Liver (tissue), 9 donors: ENCODE measurements around the gene TMEM273. TPM values are rescaled to one million over a fixed set of nuclear protein-coding genes. Genes with fewer than 3 reads are reported as not detected.

Experiments used
- DNase-seq: peaks from one replicate; pipeline ENCODE4 v3.0.0-alpha.2; 2017; ENCODE audit warnings: low spot score
- H3K27ac ChIP-seq, 2 donors: one replicate each; pipeline ENCODE4 v1.7.0; 2013; ENCODE audit warnings: inconsistent platforms in 2 of 2, low read length in 2 of 2, control low read depth in 1 of 2, low read depth in 1 of 2, mild to moderate bottlenecking in 1 of 2
- H3K27me3 ChIP-seq, 4 donors: one replicate each; pipeline versions ENCODE4 v1.6.1 to v1.7.0; 2013; ENCODE audit warnings: low read length in 3 of 4, inconsistent platforms in 1 of 4, mild to moderate bottlenecking in 1 of 4, moderate library complexity in 1 of 4; ENCODE audit not compliant: control insufficient read depth in 4 of 4, insufficient read depth in 4 of 4
- H3K36me3 ChIP-seq, 4 donors: one replicate each; pipeline versions ENCODE4 v1.6.1 to v1.7.0; 2013; ENCODE audit warnings: low read length in 3 of 4, mild to moderate bottlenecking in 3 of 4, low read depth in 1 of 4, moderate library complexity in 1 of 4; ENCODE audit not compliant: control insufficient read depth in 4 of 4, insufficient read depth in 3 of 4
- H3K4me1 ChIP-seq, 4 donors: one replicate each; pipeline versions ENCODE4 v1.6.1 to v1.7.0; 2013; ENCODE audit warnings: low read length in 3 of 4, mild to moderate bottlenecking in 3 of 4, moderate library complexity in 1 of 4; ENCODE audit not compliant: control insufficient read depth in 4 of 4, insufficient read depth in 4 of 4
- H3K4me3 ChIP-seq, 3 donors: one replicate each; pipeline versions ENCODE4 v1.6.1 to v1.7.0; 2013; ENCODE audit warnings: low read length in 3 of 3, control low read depth in 1 of 3, low read depth in 1 of 3, mild to moderate bottlenecking in 1 of 3
- H3K9ac ChIP-seq, 2 donors: one replicate each; pipeline ENCODE4 v1.7.0; 2013; ENCODE audit warnings: low read length in 2 of 2, mild to moderate bottlenecking in 2 of 2, moderate library complexity in 2 of 2, control low read depth in 1 of 2, low read depth in 1 of 2
- H3K9me3 ChIP-seq, 4 donors: one replicate each; pipeline versions ENCODE4 v1.6.1 to v1.7.0; 2013; ENCODE audit warnings: low read length in 3 of 4; ENCODE audit not compliant: control insufficient read depth in 4 of 4
- EGR1 ChIP-seq, 2 donors: IDR thresholded peaks; 2 replicates each; pipeline ENCODE4 v1.6.1; 2016 to 2018; ENCODE audit warnings: antibody characterized with exemption in 2 of 2, low read depth in 2 of 2
- FOXA1 ChIP-seq: IDR thresholded peaks from 2 replicates; pipeline ENCODE4 v1.6.1; 2016; ENCODE audit warnings: antibody characterized with exemption
- FOXA2 ChIP-seq: IDR thresholded peaks from 2 replicates; pipeline ENCODE4 v1.6.1; 2016; ENCODE audit warnings: antibody characterized with exemption
- GABPA ChIP-seq, 2 donors: IDR thresholded peaks in 1 of 2; conservative IDR thresholded peaks in 1 of 2; 2 replicates each; pipeline ENCODE4 v1.6.1; 2016; ENCODE audit warnings: antibody characterized with exemption in 2 of 2, mild to moderate bottlenecking in 1 of 2, moderate library complexity in 1 of 2
- HNF4A ChIP-seq, 2 donors: conservative IDR thresholded peaks; 2 replicates each; pipeline ENCODE4 v1.6.1; 2016; ENCODE audit warnings: antibody characterized with exemption in 2 of 2, mild to moderate bottlenecking in 2 of 2
- HNF4G ChIP-seq: IDR thresholded peaks from 2 replicates; pipeline ENCODE4 v1.6.1; 2016; ENCODE audit warnings: antibody characterized with exemption
- JUND ChIP-seq, 2 donors: IDR thresholded peaks; 2 replicates each; pipeline ENCODE4 v1.6.1; 2016; ENCODE audit warnings: antibody characterized with exemption in 2 of 2
- MAX ChIP-seq: IDR thresholded peaks from 2 replicates; pipeline ENCODE4 v1.6.1; 2016; ENCODE audit warnings: antibody characterized with exemption
- NR2F2 ChIP-seq: IDR thresholded peaks from 2 replicates; pipeline ENCODE4 v1.6.1; 2016; ENCODE audit warnings: antibody characterized with exemption
- RAD21 ChIP-seq, 2 donors: IDR thresholded peaks; 2 replicates each; pipeline ENCODE4 v1.6.1; 2016; ENCODE audit warnings: antibody characterized with exemption in 2 of 2, mild to moderate bottlenecking in 2 of 2
- REST ChIP-seq: IDR thresholded peaks from 2 replicates; pipeline ENCODE4 v1.6.1; 2016; ENCODE audit warnings: antibody characterized with exemption, mild to moderate bottlenecking
- RXRA ChIP-seq, 2 donors: IDR thresholded peaks; 2 replicates each; pipeline ENCODE4 v1.6.1; 2017 to 2018; ENCODE audit warnings: antibody characterized with exemption in 2 of 2, mild to moderate bottlenecking in 1 of 2
- SP1 ChIP-seq: IDR thresholded peaks from 2 replicates; pipeline ENCODE4 v1.6.1; 2018; ENCODE audit warnings: antibody characterized with exemption, mild to moderate bottlenecking
- TAF1 ChIP-seq: conservative IDR thresholded peaks from 2 replicates; pipeline ENCODE4 v1.6.1; 2016; ENCODE audit warnings: antibody characterized with exemption, mild to moderate bottlenecking
- YY1 ChIP-seq: IDR thresholded peaks from 2 replicates; pipeline ENCODE4 v1.6.1; 2016; ENCODE audit warnings: antibody characterized with exemption, mild to moderate bottlenecking
- WGBS: extraction: QIAGEN DNeasy Blood & Tissue Kit; methylation state at CpG from one replicate; pipeline ENCODE4 v1.1.7; 2013; 5-methylcytosine and 5-hydroxymethylcytosine counted together
- polyA plus RNA-seq, 2 donors: library from polyadenylated mRNA; stranded (reverse) in 1 of 2; unstranded in 1 of 2; fragments of 200-250 nt in 1 of 2; fragments of >200 nt in 1 of 2; fragmentation: Nextera tagmentation in 1 of 2; extraction: Ambion mirVana in 1 of 2; gene quantifications; one replicate each; pipeline versions ENCODE4 v1.2.1 to v1.2.3, GENCODE V29; 2013 to 2015
- total RNA-seq, 2 donors: library from RNA; depleted of rRNA; stranded (reverse); fragments of >200 nt; gene quantifications; one replicate each; pipeline ENCODE4 v1.2.3, GENCODE V29; 2014
- TF ChIP-seq, protein P1 (sequence below): fragments of 150-350 bp; IDR thresholded peaks from 2 replicates; pipeline ENCODE4 v1.5.1; 2017; ENCODE audit warnings: improper control_type of control experiment, low read depth, low read length; ENCODE audit not compliant: missing input control
- TF ChIP-seq, protein P2 (sequence below): IDR thresholded peaks from 2 replicates; pipeline ENCODE4 v1.6.1; 2016; ENCODE audit warnings: antibody characterized with exemption
- TF ChIP-seq, protein P3 (sequence below): IDR thresholded peaks from 2 replicates; pipeline ENCODE4 v1.6.1; 2016; ENCODE audit warnings: antibody characterized with exemption
- donor health status: healthy.
- donor health status: healthy.
- donor health status: healthy.
- donor health status: healthy.
- donor health status: healthy.

The TMEM273 gene
- total and polyA plus RNA-seq, 4 donors: 2.5 to 9.5 (median 4.5) TPM

DNA sequence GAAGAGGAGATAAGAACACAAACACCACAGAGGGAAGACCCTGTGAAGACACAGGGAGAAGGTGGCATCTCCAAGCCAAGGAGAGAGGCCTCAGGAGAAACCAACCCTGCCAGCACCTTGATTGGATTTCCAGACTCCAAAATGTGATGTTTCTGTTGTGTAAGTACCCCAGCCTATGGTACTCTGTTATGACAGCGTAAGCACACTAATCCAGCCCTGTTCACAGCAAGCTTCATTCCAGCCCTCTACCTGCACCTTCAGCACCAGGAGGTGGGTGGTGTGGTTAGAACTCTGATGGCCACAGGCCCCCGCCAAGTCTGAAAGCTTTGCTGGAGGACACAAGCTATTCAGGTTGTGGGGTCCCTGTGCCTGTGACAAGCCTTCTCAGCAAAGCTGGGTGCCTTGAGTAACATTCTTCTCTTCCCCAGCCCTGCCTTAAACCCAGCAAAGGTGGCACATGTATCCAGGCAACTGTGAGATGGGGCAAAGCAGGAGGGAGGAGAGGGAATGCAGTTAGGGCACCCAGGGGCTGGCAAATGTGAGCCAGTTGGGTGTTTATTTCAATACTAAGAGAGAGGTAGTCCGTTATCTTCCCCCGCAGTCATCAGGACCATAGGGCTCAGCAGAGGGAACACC lies 77.4 kb downstream of the TMEM273 start:
- no peak overlapping the region for H3K27ac ChIP-seq
- DNase-seq: no peak
- no peak overlapping the region for H3K4me3 ChIP-seq
- peaks cover 8 to 22% (median 17%) of the 10 kb centered on the region in 4 donors for H3K4me1 ChIP-seq
- H3K36me3 ChIP-seq: no peaks in the 10 kb centered on the region
- WGBS: 96% methylated on average over 4 of the region's 4 CpGs
- no peaks in the 10 kb centered on the region for H3K27me3 ChIP-seq
- no peak overlapping the region for H3K9ac ChIP-seq
- H3K9me3 ChIP-seq: no peaks in the 10 kb centered on the region
- no peak for TF ChIP-seq SP1
- TF ChIP-seq, protein P1, sequence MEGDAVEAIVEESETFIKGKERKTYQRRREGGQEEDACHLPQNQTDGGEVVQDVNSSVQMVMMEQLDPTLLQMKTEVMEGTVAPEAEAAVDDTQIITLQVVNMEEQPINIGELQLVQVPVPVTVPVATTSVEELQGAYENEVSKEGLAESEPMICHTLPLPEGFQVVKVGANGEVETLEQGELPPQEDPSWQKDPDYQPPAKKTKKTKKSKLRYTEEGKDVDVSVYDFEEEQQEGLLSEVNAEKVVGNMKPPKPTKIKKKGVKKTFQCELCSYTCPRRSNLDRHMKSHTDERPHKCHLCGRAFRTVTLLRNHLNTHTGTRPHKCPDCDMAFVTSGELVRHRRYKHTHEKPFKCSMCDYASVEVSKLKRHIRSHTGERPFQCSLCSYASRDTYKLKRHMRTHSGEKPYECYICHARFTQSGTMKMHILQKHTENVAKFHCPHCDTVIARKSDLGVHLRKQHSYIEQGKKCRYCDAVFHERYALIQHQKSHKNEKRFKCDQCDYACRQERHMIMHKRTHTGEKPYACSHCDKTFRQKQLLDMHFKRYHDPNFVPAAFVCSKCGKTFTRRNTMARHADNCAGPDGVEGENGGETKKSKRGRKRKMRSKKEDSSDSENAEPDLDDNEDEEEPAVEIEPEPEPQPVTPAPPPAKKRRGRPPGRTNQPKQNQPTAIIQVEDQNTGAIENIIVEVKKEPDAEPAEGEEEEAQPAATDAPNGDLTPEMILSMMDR: no peak
- no peak for TF ChIP-seq GABPA (IDR thresholded peaks at IDR 0.05 in 1 of 2, conservative IDR thresholded peaks at IDR 0.05 in 1 of 2)
- no peak for TF ChIP-seq RAD21 (IDR thresholded peaks at IDR 0.05)
- no peak for TF ChIP-seq REST
- no peak for TF ChIP-seq HNF4A (conservative IDR thresholded peaks at IDR 0.05)
- no peak for TF ChIP-seq YY1
- no peak for TF ChIP-seq NR2F2
- no peak for TF ChIP-seq FOXA1
- no peak for TF ChIP-seq MAX
- no peak for TF ChIP-seq EGR1 (IDR thresholded peaks at IDR 0.05; ENCODE audit: low read depth in 2 of 2)
- no peak for TF ChIP-seq TAF1
- no peak for TF ChIP-seq HNF4G
- no peak for TF ChIP-seq RXRA (IDR thresholded peaks at IDR 0.05)
- TF ChIP-seq, protein P2, sequence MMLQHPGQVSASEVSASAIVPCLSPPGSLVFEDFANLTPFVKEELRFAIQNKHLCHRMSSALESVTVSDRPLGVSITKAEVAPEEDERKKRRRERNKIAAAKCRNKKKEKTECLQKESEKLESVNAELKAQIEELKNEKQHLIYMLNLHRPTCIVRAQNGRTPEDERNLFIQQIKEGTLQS: no peak
- TF ChIP-seq, protein P3, sequence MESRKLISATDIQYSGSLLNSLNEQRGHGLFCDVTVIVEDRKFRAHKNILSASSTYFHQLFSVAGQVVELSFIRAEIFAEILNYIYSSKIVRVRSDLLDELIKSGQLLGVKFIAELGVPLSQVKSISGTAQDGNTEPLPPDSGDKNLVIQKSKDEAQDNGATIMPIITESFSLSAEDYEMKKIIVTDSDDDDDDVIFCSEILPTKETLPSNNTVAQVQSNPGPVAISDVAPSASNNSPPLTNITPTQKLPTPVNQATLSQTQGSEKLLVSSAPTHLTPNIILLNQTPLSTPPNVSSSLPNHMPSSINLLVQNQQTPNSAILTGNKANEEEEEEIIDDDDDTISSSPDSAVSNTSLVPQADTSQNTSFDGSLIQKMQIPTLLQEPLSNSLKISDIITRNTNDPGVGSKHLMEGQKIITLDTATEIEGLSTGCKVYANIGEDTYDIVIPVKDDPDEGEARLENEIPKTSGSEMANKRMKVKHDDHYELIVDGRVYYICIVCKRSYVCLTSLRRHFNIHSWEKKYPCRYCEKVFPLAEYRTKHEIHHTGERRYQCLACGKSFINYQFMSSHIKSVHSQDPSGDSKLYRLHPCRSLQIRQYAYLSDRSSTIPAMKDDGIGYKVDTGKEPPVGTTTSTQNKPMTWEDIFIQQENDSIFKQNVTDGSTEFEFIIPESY: no peak
- no peak for TF ChIP-seq FOXA2
- TF ChIP-seq JUND (IDR thresholded peaks at IDR 0.05): no peak
